HG03066 (cell line): ENCODE measurements around the gene MEX3D.

Experiments
- ATAC-seq: cut with Tn5 transposase; IDR thresholded peaks from one replicate; pipeline ENCODE4 v1.9.1; 2021; ENCODE audit warnings: low read depth; ENCODE audit not compliant: unreplicated experiment

The MEX3D gene

GRCh38 chr19:1505991-1506881 is 61.9 kb downstream of the MEX3D start:
- no peak for ATAC-seq

- ATAC-seq = no peak
Measured at GRCh38 chr19:1505012-1505411, 63.1 kb downstream of the MEX3D start.
